Pancreas (tissue), 10 donors: Measurements from ENCODE around the gene HSCB. TPM values are rescaled to one million over a fixed set of nuclear protein-coding genes. Genes with fewer than 3 reads are reported as not detected.
A peak's percentile ranks its signal among the peaks of the same experiment; 100 is the strongest.
"Not testable (repeated sequence)": the region's sequence is repeated elsewhere in the genome, so short reads cannot be mapped to it uniquely, and the experiment has no call there.

Experiments
- ATAC-seq, 4 donors: fragments of 200-7000 bp; cut with Tn5 transposase; one replicate each; pipeline versions ENCODE4 v1.8.0 to v1.9.1; 2020; ENCODE audit warnings: mild to moderate bottlenecking in 4 of 4, moderate library complexity in 4 of 4
- DNase-seq, 6 donors: peaks; one replicate each; pipeline ENCODE4 v3.0.0-alpha.2; 2020
- FAIRE-seq: peaks from 2 replicates; lab custom pipeline; 2012; peaks lifted over from hg19 to GRCh38; lab: Jason Lieb, UNC
- H3K27ac ChIP-seq, 4 donors: fragments of 200-600 bp; sonication (generic); 1 replicate in 3 of 4; 2 replicates in 1 of 4; pipeline versions ENCODE4 v1.5.0 to v1.8.0; 2020
- H3K27me3 ChIP-seq, 4 donors: fragments of 200-600 bp; one replicate each; pipeline ENCODE4 v1.8.0; 2021
- H3K36me3 ChIP-seq, 3 donors: fragments of 200-600 bp; sonication (generic) in 1 of 3; one replicate each; pipeline versions ENCODE4 v1.5.0 to v1.8.0; 2020 to 2021
- H3K4me1 ChIP-seq, 3 donors: fragments of 200-600 bp; one replicate each; pipeline ENCODE4 v1.8.0; 2021
- H3K4me3 ChIP-seq, 4 donors: fragments of 200-600 bp; sonication (generic) in 2 of 4; one replicate each; pipeline versions ENCODE4 v1.5.0 to v1.8.0; 2020 to 2021
- H3K9me3 ChIP-seq, 4 donors: fragments of 200-600 bp; one replicate each; pipeline ENCODE4 v1.8.0; 2021
- CTCF ChIP-seq, 4 donors: fragments of 200-600 bp; sonication (generic) in 3 of 4; IDR thresholded peaks; one replicate each; pipeline versions ENCODE4 v1.5.0 to v1.8.0; 2021; ENCODE audit warnings: antibody characterized with exemption in 4 of 4
- WGBS, 2 donors: extraction: QIAGEN DNeasy Blood & Tissue Kit; methylation state at CpG; one replicate each; pipeline ENCODE4 v1.1.7; 2013; 5-methylcytosine and 5-hydroxymethylcytosine counted together
- intact Hi-C, 3 donors: fragments of 100-400 bp; cut with DNase I; formaldehyde crosslinking; loops; one replicate each; pipeline versions ENCODE4 v1.11.1 to v1.14.2; 2022
- polyA plus RNA-seq, 2 donors: library from polyadenylated mRNA; stranded (reverse); fragments of 200-250 nt; gene quantifications; one replicate each; pipeline ENCODE4 v1.2.3, GENCODE V29; 2013
- total RNA-seq, 6 donors: library from RNA; stranded (reverse); fragmentation: NEBNext Ultra II Directional in 4 of 6; extraction: Animal tissue kit (Norgen Biotek cat#: 25700) in 4 of 6; gene quantifications; one replicate each; pipeline versions ENCODE4 v1.2.1 to v1.2.4, GENCODE V29; 2021 to 2023
- donor health status: healthy with polysubstance abuse.
- donor health status: DM: no; HTN: no; CAD: no; lungs with moderate emphysema.
- donor health status: DM: no; HTN: no; CAD: no.
- donor health status: control.
- donor health status: control.
- donor health status: Bipolar disorder and iron deficiency.
- donor health status: DM: yes; HTN: yes; CAD: no.
- donor health status: DM: no; HTN: no; CAD: no.
- donor health status: DM: no; HTN: no; CAD: no.
- donor health status: DM: yes; HTN: yes; CAD: no.

HSCB gene
- total RNA-seq (1 to 10 TPM; 7.0 to 9.3 (median 7.8) TPM), polyA plus RNA-seq (10 to 100 TPM; 14.1 to 17.7 TPM)

GRCh38 chr22:28741785-28742561 lies at the start of gene HSCB, which contains the start of gene CHEK2:
Gene HSCB (plus strand): TSS chr22:28742039. CDS start chr22:28742096, 57 bp downstream.
Gene CHEK2 (minus strand): TSS chr22:28741820. CDS start chr22:28734721, 7,099 bp downstream.
- Histone ChIP-seq H3K4me1 (peaks cover 0 to 7% (median 4%) of the 10 kb centered on the region in 3 donors), H3K9me3 (no peaks in the 10 kb centered on the region), H3K27ac (peak within 1 kb of the TSS; percentile 77 to 98 (median 97)), H3K36me3 (peaks cover 0 to 18% (median 6%) of the 10 kb centered on the region in 3 donors), H3K27me3 (no peaks in the 10 kb centered on the region), H3K4me3 (peak within 1 kb of the TSS; percentile 71 to 97 (median 96))
- WGBS, 2 donors = 0% methylated on average over 54 of the region's 54 CpGs
- intact Hi-C loops = no loop called here
- TF ChIP-seq CTCF (IDR thresholded peaks at IDR 0.05) = no peak
- FAIRE-seq = peak; percentile 84
- peak; percentile 90 to 99 (median 98) for DNase-seq
- ATAC-seq = peak; percentile 95 to 98 (median 98)

GRCh38 chr22:28693041-28693760 lies 48.6 kb upstream of the HSCB start:
- DNase-seq, H3K4me3 ChIP-seq, FAIRE-seq, intact Hi-C loops, H3K9me3 ChIP-seq, ATAC-seq, H3K27me3 ChIP-seq, H3K4me1 ChIP-seq, H3K27ac ChIP-seq, H3K36me3 ChIP-seq: not testable (repeated sequence)
- 88 to 90% methylated on average over 6 of the region's 6 CpGs for WGBS, 2 donors

GRCh38 chr22:28702891-28703290 lies 38.9 kb upstream of the HSCB start:
- WGBS, 2 donors = 91 to 97% methylated on average over 2 of the region's 2 CpGs
- DNase-seq (no peak), FAIRE-seq (no peak), ATAC-seq (no peak)
- H3K4me3 ChIP-seq = no peak overlapping the region
- no peaks in the 10 kb centered on the region for H3K4me1 ChIP-seq
- no peaks in the 10 kb centered on the region for H3K36me3 ChIP-seq
- intact Hi-C loops = no loop called here
- H3K27me3 ChIP-seq = no peaks in the 10 kb centered on the region
- TF ChIP-seq CTCF (IDR thresholded peaks at IDR 0.05) = no peak
- no peaks in the 10 kb centered on the region for H3K9me3 ChIP-seq
- H3K27ac ChIP-seq = no peak overlapping the region

- DNase-seq (no peak), ATAC-seq (no peak), FAIRE-seq (no peak)
- intact Hi-C loops = no loop called here
- no peak overlapping the region for H3K27ac ChIP-seq
- H3K27me3 ChIP-seq = no peaks in the 10 kb centered on the region
- H3K36me3 ChIP-seq = no peaks in the 10 kb centered on the region
- no peaks in the 10 kb centered on the region for H3K4me1 ChIP-seq
- no peak overlapping the region for H3K4me3 ChIP-seq
- no peak for TF ChIP-seq CTCF (IDR thresholded peaks at IDR 0.05)
- no peaks in the 10 kb centered on the region for H3K9me3 ChIP-seq
These were observed 38.4 kb upstream of the HSCB start for GRCh38 chr22:28703436-28703835.

- ATAC-seq (no peak), FAIRE-seq (no peak), DNase-seq (no peak)
- TF ChIP-seq CTCF (IDR thresholded peaks at IDR 0.05) = no peak
- intact Hi-C loops = no loop called here
- H3K9me3 ChIP-seq = no peaks in the 10 kb centered on the region
- H3K27ac ChIP-seq = no peak overlapping the region
- no peaks in the 10 kb centered on the region for H3K4me1 ChIP-seq
- WGBS, 2 donors = 92 to 95% methylated on average over 6 of the region's 6 CpGs
- no peak overlapping the region for H3K4me3 ChIP-seq
- H3K27me3 ChIP-seq = no peaks in the 10 kb centered on the region
- H3K36me3 ChIP-seq = no peaks in the 10 kb centered on the region
These were observed 35.0 kb upstream of the HSCB start for GRCh38 chr22:28706845-28707244.
